Cerebellar nuclear complex (tissue), 1 donor: ENCODE results near the gene RALGAPA2.

Experiments
- DNase-seq, 2 experiments: peaks; one replicate each; lab custom pipeline; 2025; lab: John Stamatoyannopoulos, UW

The RALGAPA2 gene

DNA sequence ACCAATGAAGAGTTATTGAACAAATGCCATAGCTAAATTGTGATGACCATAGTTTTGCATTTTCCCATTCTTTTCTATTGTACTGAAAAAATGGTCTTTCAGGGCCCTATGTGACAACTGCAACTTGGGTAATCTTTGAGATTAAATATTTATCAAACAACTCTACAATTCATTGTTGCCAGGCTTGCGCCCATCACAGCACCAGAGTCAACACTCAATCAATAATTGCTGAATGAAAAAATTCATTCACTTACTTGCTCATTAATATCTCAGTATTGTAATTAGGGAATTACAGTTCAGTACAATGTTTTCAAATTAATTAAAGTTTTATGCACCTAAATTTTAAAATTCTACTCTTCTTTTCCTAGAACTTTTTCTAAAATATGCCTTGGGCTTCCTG lies 7.7 kb upstream of the RALGAPA2 start:
- no peak for DNase-seq

DNA sequence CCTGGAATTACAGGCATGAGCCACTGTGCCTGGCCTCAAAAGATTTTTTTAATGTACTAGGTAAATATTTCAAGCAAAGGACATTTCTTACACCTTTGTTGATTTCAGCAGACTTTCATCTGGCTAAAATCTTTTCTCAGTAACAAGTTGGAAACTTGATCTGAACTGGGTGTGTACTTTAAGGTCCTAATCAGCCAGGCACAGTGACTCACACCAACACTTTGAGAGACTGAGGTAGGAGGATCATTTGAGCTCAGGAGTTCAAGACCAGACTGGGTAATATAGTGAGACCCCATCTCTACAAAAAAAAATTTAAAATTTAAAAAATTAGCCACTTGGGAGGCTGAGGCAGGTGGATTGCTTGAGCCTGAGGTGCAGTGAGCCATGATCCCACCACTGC lies 7.0 kb upstream of the RALGAPA2 start:
- no peak for DNase-seq

DNA sequence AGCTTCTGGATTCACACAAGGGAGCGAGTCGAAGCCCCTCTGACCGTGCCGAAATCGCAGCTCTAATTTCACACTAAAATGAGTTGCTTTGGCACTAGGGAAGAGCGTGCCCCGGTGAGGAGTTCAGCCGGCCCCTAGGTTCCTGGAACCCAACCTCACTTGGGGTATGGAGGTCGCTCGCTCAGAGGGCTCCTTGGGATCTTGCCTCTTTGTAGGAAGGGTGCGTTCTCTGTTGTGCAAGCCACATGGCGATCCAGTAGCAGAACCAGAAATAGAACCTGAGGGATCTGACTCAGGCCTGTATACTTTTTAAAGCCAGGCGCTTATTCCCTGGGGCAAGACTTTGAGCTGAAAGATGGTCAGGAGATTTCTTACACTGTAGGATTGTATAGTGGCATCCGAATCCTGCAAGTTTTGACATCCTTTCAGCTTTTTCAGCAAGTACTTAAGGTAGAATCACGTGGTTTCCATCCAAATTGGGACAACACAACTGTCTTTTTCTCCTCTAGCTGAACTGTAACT lies 861 bp upstream of the RALGAPA2 start:
- no peak for DNase-seq

DNA sequence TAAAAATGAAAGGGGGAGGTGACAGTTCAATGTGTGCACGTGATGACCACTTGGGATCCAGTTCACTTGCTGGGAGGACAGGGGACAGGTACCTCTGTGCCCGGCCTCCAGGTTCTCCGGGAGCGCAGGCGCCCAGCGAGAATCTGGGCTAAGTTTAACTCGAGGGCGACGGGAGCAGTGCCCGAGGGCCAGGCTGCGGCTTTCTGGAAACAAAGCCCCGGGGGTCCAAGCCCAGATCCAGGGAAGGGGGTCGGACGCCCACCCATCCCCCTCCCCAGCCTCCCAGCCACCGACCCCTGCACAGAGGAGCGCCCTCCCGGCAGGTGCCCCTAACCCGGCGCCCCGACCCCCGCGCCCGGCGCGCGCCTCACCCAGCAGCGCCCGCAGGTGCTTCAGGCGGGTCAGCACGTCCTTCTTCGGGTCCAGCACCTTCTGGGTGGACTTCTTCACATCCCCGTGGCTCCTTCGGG lies 405 bp downstream of the RALGAPA2 start:
- DNase-seq = no peak

DNA sequence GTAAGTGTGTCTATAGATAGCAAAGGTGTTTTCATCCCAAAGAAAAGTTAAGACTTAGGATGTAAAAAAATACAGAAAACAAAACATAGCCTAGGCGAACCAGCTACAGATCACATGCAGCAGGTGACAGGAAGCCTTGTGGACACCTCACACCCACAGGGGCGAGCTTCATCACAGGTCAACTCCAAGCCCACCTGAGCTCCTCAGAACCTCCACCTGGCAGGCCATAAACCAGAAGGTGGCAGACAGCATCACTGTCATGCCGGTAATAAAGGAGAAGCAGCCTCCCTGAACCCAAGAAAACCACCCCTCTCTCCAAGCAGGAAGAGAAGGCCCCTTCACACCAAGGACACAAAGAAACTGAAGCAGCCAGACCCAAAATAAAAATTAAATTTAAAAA lies 1.0 kb downstream of the RALGAPA2 start:
- DNase-seq = no peak

DNA sequence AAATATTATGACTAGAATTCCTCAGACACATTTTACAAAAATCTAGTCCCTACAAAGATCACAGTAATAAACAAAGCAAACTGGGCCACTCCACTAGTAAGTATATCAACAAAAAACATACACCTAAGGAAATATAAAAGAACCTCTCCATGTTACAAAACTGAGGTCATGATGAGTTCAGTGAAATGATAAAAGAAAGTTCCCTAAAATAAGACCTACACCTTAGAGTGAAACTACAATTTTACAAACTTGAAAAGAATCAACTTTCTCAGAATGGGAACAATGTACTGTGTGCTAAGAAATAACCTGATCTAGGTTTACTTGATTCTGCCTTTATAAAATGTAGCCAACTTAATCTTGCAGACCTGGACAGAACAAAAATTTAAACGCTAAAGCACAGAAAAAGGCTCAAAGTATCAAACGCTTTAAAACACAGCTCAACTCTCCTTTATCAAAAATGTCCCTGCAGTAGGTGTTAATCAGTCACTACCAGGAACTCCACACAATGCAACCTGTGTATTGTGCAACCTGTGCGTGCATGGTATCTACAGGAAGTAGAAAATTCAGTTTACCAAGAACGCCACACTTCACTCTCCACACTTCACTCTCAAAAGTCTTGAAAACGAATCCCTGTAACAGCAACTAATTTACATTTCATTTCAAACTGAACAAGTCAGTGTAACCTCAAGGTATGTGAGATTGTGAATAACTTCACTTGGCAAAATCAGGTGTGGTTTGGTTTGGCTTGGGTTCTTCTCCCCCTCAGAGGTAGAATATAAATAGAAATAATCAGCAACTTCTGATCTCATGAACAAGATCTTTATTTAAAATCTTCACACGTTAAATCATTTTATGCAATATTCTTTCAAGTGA lies 1.8 kb downstream of the RALGAPA2 start:
- no peak for DNase-seq

DNA sequence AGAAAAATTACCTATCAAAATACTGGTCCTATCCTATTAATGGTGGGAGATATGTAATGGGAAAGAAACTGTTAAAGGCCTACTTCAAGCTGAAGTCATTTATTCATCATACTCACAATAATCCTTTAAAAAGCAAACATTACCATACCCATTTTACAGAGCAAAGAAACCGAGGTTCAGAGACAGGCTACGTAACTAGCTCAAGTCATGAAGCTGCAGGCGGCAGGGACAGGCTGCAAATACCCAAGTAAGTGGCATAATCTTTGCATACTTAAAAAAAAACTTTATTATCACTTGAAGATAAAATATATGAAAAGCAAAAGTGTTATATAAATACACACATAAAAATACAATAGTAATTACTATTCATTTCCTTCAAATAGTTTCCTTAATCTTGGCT lies 2.6 kb downstream of the RALGAPA2 start:
- no peak for DNase-seq

DNA sequence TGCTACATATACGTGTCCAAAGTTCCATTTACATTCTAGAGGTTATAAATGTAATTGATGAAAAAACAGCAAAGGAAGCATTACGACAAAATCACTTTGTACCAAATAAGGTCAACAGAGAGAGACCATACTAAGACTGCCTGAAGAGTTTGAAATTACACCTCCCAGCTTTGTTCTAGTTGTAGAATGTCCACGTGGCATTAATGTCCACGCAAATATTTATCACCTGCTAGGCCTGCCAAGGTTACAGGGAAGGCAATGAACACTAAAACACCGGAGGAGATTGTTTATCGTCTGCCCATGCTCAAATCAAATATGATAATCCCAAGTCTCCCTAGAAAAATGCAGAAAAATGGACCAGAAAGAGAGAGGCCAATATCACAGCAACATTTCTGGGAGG lies 6.2 kb downstream of the RALGAPA2 start:
- DNase-seq = no peak

DNA sequence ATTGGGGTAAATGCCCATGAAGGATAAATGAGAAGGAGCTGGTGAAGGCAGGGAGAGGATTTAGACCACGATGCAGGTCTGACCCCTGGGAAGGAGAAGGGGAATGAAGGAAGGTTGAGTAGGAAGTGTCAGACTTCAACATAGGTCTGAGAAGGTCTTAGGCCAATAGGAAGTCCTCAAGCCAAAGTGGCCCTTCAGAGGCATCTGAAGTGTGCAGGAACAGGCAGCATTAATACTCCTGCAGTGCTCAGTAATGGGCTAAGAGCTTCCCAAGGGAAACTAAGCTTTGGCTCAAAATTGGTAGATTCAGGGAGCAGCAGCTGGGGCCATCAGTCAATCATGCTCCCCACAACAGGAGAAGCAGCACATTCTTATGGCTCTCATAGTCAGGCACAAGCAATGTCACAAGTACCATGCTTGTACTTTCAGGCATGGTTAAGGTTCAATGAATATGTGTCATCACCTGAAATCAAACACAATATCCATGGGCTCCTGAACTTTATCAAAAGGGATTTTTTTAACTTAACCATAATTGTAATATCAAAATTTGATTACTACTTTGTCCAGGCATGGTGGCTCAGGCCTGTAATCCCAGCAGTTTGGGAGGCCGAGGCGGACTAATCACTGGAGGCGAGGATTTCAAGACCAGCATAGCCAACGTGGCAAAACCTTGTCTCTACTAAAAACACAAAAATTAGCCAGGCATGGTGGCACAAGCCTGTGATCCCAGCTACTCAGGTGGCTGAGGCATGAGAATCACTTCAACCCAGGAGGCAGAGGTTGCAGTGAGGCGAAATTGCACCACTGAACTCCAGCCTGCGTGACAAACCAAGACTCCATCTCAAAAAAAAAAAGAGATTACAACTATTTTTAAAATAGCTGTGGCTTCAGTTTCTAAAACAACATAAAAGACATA lies 9.9 kb downstream of the RALGAPA2 start:
- DNase-seq = no peak

DNA sequence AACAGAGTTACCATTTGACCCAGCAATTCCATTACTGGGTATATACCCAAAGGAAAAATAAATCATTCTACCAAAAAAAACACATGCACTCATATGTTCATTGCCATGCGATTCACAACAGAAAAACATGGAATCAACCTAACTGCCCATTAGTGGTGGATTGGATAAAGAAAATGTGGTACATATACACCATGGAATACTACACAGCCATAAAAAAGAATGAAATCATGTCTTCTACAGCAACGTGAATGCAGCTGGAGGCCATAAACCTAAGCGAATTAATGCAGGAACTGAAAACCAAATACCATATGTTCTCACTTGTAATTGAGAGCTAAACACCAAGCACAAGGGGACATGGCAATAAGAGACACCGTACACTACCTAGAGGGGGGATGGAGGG lies 12.5 kb downstream of the RALGAPA2 start:
- no peak for DNase-seq

DNA sequence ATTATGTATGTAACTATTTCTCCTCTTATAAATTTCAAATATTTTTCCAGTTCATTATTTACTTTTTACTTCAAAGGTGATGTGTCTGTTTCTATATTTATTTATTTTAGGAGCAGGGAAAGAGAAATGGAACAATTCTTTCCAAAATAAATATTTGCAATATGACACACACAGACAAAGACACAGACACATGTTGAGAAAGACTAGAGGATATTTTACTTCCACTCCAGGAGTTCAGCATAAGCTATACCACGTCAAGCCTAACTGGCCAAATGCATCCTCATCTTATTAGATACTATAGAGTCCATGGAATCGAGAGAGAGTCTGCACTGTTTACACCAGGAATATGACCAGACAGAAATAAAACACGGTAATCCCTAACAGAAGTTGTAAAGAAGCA lies 13.3 kb downstream of the RALGAPA2 start:
- no peak for DNase-seq

DNA sequence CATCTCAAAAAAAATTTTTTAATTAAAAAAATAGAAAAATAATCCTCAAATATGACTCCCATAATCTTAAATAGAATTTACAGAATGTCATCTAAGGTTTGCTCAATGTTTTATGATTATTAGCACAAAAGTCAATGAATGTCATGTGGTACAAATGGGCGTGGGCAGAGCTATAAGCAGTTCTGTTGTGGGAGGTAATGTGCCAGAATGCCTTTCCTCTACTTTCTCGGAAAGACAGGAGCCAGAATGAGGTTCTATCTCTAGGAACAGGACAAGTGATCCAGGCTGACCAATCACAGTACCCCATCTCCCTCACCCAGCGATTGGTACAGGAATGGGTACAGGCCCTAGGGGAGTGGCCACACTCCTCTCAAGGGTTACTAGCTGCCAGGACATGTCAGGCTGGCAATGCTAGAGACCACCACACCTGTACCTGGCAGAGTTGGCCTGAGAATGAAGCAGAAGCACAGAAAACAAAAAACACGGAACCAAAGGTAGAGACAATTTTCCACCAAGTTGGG lies 15.1 kb downstream of the RALGAPA2 start:
- no peak for DNase-seq

DNA sequence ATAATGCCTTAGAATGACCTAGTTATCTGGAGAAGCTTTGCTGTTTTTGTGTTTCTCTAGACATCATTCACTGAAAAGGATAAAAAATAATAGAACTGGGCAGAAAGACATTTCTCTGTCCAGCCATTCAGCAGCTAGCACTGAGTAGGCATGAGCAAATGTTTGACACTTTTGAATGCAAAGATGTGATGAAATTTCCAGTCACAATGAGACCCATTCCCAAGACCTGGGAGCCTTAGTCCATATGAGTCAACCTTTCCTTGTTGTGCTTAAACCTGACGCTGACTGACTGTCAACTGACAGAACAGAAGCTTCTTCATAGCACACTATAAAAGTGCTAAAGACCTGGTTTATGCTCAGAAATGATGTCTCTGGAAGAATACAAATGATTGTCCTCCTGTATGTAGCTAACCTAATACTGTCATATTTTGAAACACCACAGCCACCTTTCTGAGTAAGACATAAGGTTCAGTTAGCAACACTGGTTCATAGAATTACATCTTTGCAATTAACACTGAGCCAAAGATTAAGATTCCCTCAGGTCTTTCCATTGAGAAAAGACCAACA lies 17.1 kb downstream of the RALGAPA2 start:
- no peak for DNase-seq

DNA sequence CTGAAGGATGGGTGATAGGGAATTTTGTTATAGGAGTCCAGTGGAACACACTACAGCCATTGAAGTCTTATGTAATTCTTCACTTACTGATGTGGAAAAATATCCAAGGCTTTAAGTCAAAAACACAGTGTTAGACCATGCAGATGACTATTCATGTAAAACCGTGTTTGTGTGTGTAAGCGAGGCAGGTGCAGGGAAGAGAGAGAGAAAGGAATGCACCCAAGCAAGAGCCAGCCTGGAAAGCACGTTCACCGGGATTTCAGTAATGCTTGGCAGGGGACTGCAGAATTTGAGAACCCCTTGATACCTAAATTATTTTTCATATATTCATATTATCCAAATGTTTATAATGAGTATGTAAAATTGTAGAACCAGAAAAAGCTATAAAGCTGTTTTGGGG lies 17.9 kb downstream of the RALGAPA2 start:
- no peak for DNase-seq

DNA sequence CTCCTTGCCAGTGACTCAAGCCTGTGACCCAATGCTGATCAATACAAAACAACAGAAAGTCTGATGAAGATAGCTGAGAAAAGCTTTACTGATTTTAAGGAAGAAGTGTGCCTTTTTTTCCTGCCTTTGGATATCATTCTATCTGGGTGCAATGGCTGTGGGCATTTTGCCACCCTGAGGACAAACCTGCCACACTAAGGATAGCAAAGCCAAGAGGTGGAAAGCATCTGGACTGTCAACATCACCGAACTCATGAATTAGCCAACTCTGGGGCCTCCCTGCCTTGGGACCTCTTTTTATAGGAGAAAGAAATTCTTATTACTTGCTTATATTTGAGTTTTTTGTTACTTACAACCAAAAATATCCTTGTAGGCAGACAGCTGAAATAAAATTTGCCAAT lies 19.9 kb downstream of the RALGAPA2 start:
- DNase-seq = no peak

DNA sequence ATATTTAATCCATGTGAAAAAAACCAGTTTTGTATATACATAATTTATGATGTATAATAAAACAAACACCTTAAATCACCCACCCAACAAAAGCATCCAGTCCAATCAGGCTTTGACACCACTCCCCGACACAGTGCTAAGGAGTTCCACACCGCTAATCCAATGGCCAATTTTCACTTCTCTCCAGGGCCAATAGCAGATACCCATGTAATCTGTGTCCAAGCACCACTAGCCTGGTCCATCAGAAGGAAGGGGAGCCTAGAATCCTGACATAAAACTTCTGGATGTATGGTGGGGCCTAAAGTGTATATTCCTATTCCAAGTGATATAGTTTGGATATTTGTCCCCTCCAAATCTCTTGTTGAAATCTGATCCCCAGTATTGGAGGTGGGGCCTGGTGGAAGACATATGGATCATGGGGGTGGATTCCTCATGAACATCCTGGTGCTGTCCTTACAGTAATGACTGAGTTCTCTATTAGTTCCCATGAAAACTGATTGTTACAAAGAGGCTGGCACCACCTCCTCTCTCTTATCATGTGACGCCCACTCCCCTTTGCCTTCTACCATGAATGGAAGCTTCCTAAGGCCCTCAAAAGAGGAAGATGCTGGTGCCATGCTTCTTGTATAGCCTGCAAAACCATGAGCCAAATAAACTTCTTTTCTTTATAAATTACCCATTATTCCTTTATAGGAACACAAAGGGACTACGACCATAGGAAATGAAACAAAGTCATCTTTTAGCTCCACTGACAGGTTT lies 20.8 kb downstream of the RALGAPA2 start:
- DNase-seq = no peak

DNA sequence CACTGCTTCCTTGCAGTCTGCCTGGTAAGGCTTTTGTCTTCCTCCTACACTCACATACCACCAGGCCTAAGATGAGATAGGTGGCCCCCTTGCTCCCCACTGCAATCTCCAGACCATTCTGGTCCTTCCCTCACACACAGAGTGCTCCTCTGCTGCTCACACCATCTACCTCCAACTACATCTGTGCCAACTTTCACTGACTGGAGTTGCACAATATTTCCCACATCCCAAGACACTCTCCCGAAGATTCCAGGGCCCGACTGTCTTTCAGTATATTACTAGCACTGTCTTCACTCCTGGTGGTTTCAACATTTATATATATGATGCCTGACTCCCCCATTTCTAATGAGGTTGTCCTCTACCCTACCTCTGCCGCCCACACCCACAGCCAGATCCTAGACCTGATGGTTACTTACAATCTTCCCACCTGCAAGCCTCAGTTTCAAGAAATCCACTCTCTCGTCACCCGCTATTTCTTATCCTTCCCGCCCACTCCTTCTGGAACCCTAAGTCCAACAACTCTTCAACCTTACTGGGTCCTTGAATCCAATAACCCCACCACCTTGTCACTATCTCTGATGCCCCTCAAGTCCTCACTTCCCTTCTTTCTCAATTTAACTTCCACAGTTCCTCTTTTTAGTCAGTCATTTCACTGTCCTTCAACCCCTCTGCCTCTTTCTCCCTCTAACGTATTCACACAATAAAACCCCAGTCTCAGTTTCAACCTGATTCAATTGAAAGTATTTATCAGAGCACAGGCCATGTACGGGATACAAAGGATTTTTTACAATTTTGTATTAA lies 21.6 kb downstream of the RALGAPA2 start:
- no peak for DNase-seq

DNA sequence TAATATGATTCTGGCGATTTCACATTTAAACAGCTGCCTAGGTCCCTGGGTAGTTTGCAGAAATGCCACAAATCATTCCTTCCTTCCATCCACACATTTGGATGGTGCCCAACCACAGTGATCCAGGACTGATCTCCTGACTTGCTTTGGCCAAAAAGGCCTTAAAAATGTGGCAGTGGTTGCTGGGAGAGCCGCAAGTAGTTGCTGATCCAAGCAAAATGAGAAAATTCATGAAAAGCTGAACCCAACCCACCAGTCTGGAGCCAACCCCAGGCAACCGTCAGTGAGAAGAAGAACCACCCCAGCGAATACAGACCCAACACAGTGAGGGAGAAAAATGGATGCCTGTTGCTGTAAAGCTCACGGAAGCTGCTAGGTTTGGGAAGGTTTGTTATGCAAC lies 25.1 kb downstream of the RALGAPA2 start:
- DNase-seq = no peak

DNA sequence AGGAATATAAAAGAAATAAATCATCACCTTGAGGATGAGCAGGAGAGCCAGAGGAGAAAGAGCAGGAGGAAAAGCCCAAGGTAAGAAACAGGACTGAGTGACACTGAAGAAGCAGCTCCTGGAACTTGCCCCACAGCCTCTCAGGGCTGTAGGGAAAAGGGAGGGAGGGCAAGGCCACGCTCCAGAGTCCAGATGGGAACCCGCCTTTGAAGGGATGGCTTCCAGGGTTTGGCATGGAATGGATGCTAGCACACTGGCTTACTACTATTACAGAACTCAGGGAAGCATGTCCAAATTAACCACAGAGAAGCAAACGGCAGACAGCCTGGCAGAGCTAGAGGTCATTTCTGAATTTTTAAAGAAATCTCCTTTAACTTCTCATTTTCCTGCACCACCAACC lies 26.8 kb downstream of the RALGAPA2 start:
- DNase-seq = no peak

DNA sequence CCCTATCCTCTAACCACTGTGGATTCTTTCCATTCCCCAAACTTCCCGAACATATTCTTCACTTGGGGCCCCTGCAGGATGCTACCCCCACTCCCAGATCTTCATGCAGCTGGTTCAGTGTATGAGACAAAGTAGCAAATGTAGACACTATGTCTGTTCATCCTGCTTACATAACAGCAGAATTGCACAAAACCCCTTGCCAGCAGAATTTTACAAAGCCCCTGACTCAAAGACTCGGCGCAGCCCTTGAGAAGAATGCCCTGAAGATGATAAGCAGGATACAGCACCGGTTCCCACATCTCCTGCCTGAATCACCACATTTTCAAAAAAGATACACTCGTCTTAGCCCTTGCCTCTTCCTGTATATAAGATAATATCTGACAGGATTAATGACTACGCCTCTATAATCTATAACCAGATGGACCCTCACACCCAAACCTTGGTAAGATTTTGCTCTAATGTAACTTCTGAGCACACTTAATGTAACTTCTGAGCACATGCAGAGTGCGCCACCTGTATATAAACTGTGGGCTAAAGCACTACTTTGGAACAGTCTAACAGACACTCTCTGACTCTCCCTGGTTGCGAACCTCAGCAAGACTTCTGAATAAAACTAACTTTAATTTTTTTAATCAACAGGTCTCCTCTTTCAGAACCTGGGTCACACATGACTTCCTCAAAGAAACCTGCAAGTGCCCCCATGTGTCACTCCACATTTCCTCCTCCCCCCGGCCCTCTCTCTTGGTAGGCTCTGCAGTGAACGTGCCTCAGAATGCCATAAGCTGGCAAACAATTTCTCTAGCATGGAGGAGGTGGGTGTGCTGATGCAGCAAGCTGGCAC lies 28.7 kb downstream of the RALGAPA2 start:
- DNase-seq = no peak
